Right lobe of liver (tissue), 4 donors: ENCODE data around the gene LSP1.

ENCODE experiments used
- CTCF ChIP-seq, 4 donors: fragments of 200-600 bp in 3 of 4; fragments of 450-650 bp in 1 of 4; IDR thresholded peaks; one replicate each; pipeline versions ENCODE4 v1.5.1 to v1.8.0; 2016 to 2022; ENCODE audit warnings: antibody characterized with exemption in 4 of 4, mild to moderate bottlenecking in 2 of 4
- POLR2A ChIP-seq: fragments of 450-650 bp; IDR thresholded peaks from one replicate; pipeline ENCODE4 v1.6.1; 2017; ENCODE audit warnings: antibody characterized with exemption, mild to moderate bottlenecking
- donor health status: DM: no; HTN: no; CAD: no.
- donor health status: DM: no; HTN: no; CAD: no.
- donor health status: DM: no; HTN: yes; CAD: no.

- TF ChIP-seq CTCF (IDR thresholded peaks at IDR 0.05) = no peak
- no peak for TF ChIP-seq POLR2A
These were observed 35.4 kb upstream of the LSP1 start for GRCh38 chr11:1817511-1817910.
